Panc1 (cell line): ENCODE data around the gene ALX4. TPM values are rescaled to one million over a fixed set of nuclear protein-coding genes. Genes with fewer than 3 reads are reported as not detected.

Experiments used
- ATAC-seq: fragments of 200-7000 bp; cut with Tn5 transposase; 2 replicates; pipeline ENCODE4 v1.9.1; 2020; ENCODE audit warnings: mild to moderate bottlenecking, moderate library complexity
- BruUV-seq: library from RNA; stranded (reverse); fragments of 400-500 nt; replicated peaks from 2 replicates; lab custom pipeline; 2021; lab: Mats Ljungman, UMichigan
- CTCF ChIA-PET: fragments of 300-600 bp; sonication (Branson Sonifier 250); formaldehyde crosslinking; loops from one replicate; lab custom pipeline; 2022; ENCODE audit warnings: antibody characterized with exemption; lab: Charles Lee
- POLR2A ChIA-PET: fragments of 300-600 bp; sonication (Branson Sonifier 250); formaldehyde crosslinking; loops from one replicate; lab custom pipeline; 2022; ENCODE audit warnings: antibody characterized with exemption; lab: Charles Lee
- DNase-seq: peaks from one replicate; pipeline ENCODE4 v3.0.0-alpha.2; 2010; ENCODE audit warnings: low read depth, low spot score
- H3K27ac ChIP-seq: 2 replicates; pipeline ENCODE4 v1.5.1; 2011; ENCODE audit warnings: mild to moderate bottlenecking, low read length, inconsistent platforms
- H3K27me3 ChIP-seq: fragments of 200-500 bp; sonication (Bioruptor generic); 2 replicates; pipeline ENCODE4 v1.6.0; 2014; ENCODE audit warnings: low read length, inconsistent platforms; ENCODE audit not compliant: control insufficient read depth, insufficient read depth
- H3K36me3 ChIP-seq: fragments of 200-500 bp; sonication (Bioruptor generic); 2 replicates; pipeline ENCODE4 v1.5.1; 2014; ENCODE audit warnings: inconsistent platforms, mild to moderate bottlenecking, low read length, moderate library complexity; ENCODE audit not compliant: control insufficient read depth, insufficient read depth
- H3K4me1 ChIP-seq: 2 replicates; pipeline ENCODE4 v1.5.1; 2011; ENCODE audit warnings: inconsistent platforms, mild to moderate bottlenecking, low read length, moderate library complexity; ENCODE audit not compliant: control insufficient read depth, insufficient read depth
- H3K4me3 ChIP-seq, 2 experiments: 2 replicates each; pipeline ENCODE4 v1.5.1; 2011 to 2012; ENCODE audit warnings: low read depth in 2 of 2, low read length in 2 of 2, mild to moderate bottlenecking in 2 of 2, inconsistent platforms in 1 of 2, moderate library complexity in 1 of 2
- H3K9me3 ChIP-seq: fragments of 200-500 bp; sonication (Bioruptor generic); 2 replicates; pipeline ENCODE4 v1.5.1; 2014; ENCODE audit warnings: low read depth, mild to moderate bottlenecking, inconsistent platforms, low read length, moderate library complexity; ENCODE audit not compliant: control insufficient read depth, insufficient read depth
- POLR2AphosphoS5 ChIP-seq: IDR thresholded peaks from 2 replicates; pipeline ENCODE4 v1.6.1; 2012; ENCODE audit warnings: mild to moderate bottlenecking, low read depth, low read length, moderate library complexity
- SIN3A ChIP-seq: IDR thresholded peaks from 2 replicates; pipeline ENCODE4 v1.6.1; 2012; ENCODE audit warnings: low read depth, mild to moderate bottlenecking, low read length, moderate library complexity, borderline replicate concordance; ENCODE audit not compliant: insufficient read depth
- TCF7L2 ChIP-seq: IDR thresholded peaks from 2 replicates; pipeline ENCODE4 v1.6.1; 2011; ENCODE audit warnings: mild to moderate bottlenecking, low read depth, low read length, inconsistent platforms
- in situ Hi-C: cut with HindIII; loops from 2 replicates; pipeline ENCODE4 v1.10.0; 2016; ENCODE audit warnings: low sequenced_read_pairs, low pct_unique_long_range_greater_than_20kb
- intact Hi-C: fragments of 100-400 bp; cut with micrococcal nuclease; formaldehyde crosslinking; loops from one replicate; pipeline ENCODE4 v1.10.0; 2022; ENCODE audit not compliant: unreplicated experiment
- total RNA-seq: library from RNA; stranded (reverse); gene quantifications from one replicate; pipeline ENCODE4 v1.2.1, GENCODE V29; 2021; ENCODE audit not compliant: unreplicated experiment
- TF ChIP-seq, protein P1 (sequence below), 2 experiments: IDR thresholded peaks; 2 replicates each; pipeline ENCODE4 v1.6.1; 2011 to 2012; ENCODE audit warnings: low read depth in 2 of 2, control low read depth in 1 of 2, low read length in 1 of 2, mild to moderate bottlenecking in 1 of 2, moderate library complexity in 1 of 2; ENCODE audit not compliant: insufficient read depth in 1 of 2
- TF ChIP-seq, protein P2 (sequence below): fragments of 450-650 bp; IDR thresholded peaks from 2 replicates; pipeline ENCODE4 v1.5.1; 2017; ENCODE audit warnings: mild to moderate bottlenecking

ALX4 gene
- total RNA-seq, 1 experiment from 2014 or later, result 1.0 TPM

DNA sequence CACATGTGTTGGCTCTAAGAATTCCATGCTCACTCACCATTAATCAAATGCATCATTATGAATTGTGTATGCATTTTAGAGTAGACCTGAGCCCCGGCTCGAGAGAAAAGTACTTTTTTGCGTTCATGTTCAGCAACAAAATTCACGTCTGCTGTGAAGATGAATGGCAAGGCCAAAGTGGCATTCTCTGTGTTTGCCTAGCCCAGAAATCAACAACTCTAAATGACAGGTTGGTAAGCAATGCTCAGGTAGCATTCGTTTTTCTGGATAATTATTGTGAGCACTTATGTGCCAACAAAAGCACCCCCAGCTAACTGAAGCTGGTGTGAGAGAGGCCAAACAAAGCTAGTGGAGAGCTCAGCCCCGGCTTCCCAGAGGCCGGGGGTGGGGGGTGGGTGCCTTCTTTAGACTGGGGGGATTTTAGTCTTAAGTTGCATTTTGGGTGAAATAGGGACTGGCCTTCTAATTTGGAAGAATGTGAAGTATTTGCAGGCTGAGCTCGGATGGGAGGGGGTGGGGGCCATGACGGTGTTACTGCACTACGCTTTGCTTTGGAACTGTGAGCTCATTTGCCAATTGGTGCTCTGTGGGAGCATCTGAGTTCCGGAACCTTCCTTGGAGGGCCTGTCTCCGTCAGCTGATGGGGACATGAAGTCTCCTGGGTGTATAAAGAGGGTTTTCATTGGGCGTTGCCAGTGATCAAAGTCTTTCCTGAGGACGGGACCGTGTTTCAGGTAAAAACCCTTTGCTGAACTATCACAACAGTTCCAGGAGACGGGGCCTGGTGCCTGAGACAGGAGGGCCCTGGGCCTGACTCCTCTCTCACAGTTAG is 29.0 kb upstream of the ALX4 start:
- Histone ChIP-seq H3K36me3 (no peaks in the 10 kb centered on the region), H3K27me3 (peaks cover 20% of the 10 kb centered on the region), H3K27ac (no peak overlapping the region), H3K4me3 (no peak overlapping the region), H3K4me1 (no peaks in the 10 kb centered on the region), H3K9me3 (no peaks in the 10 kb centered on the region)
- BruUV-seq, result no TSS peak
- intact Hi-C loops, result no loop called here
- ChIA-PET POLR2A (no interaction called here), CTCF (no interaction called here)
- TF ChIP-seq SIN3A, result no peak
- TF ChIP-seq, protein P1, sequence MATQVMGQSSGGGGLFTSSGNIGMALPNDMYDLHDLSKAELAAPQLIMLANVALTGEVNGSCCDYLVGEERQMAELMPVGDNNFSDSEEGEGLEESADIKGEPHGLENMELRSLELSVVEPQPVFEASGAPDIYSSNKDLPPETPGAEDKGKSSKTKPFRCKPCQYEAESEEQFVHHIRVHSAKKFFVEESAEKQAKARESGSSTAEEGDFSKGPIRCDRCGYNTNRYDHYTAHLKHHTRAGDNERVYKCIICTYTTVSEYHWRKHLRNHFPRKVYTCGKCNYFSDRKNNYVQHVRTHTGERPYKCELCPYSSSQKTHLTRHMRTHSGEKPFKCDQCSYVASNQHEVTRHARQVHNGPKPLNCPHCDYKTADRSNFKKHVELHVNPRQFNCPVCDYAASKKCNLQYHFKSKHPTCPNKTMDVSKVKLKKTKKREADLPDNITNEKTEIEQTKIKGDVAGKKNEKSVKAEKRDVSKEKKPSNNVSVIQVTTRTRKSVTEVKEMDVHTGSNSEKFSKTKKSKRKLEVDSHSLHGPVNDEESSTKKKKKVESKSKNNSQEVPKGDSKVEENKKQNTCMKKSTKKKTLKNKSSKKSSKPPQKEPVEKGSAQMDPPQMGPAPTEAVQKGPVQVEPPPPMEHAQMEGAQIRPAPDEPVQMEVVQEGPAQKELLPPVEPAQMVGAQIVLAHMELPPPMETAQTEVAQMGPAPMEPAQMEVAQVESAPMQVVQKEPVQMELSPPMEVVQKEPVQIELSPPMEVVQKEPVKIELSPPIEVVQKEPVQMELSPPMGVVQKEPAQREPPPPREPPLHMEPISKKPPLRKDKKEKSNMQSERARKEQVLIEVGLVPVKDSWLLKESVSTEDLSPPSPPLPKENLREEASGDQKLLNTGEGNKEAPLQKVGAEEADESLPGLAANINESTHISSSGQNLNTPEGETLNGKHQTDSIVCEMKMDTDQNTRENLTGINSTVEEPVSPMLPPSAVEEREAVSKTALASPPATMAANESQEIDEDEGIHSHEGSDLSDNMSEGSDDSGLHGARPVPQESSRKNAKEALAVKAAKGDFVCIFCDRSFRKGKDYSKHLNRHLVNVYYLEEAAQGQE (IDR thresholded peaks at IDR 0.05; ENCODE audit: insufficient read depth in 1 of 2, low read depth in 2 of 2, low read length in 1 of 2), result no peak
- TF ChIP-seq, protein P2, sequence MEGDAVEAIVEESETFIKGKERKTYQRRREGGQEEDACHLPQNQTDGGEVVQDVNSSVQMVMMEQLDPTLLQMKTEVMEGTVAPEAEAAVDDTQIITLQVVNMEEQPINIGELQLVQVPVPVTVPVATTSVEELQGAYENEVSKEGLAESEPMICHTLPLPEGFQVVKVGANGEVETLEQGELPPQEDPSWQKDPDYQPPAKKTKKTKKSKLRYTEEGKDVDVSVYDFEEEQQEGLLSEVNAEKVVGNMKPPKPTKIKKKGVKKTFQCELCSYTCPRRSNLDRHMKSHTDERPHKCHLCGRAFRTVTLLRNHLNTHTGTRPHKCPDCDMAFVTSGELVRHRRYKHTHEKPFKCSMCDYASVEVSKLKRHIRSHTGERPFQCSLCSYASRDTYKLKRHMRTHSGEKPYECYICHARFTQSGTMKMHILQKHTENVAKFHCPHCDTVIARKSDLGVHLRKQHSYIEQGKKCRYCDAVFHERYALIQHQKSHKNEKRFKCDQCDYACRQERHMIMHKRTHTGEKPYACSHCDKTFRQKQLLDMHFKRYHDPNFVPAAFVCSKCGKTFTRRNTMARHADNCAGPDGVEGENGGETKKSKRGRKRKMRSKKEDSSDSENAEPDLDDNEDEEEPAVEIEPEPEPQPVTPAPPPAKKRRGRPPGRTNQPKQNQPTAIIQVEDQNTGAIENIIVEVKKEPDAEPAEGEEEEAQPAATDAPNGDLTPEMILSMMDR, result no peak
- in situ Hi-C loops, result no loop called here
- no peak for DNase-seq
- ATAC-seq, result no peak

DNA sequence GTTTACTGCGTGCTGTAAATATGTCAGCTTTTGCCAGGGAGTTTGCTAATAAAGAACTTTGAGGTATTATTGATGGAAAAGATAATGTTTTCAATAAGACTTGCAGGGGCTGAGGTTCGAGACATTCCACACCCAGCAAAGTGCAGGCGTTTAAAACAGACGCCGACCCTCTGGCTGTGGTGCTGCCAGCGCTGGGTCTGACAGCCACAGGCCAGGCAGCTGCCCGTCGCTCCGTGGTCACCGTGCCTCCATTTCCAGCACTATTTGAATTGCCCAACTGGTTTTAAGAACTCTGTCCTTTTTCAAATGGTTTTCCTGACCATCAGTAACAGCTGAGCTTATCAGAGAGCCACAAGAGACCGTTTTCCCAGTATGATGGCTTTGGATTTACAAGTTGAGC is 28.1 kb upstream of the ALX4 start:
- BruUV-seq, result no TSS peak
- intact Hi-C loops, result no loop called here
- TF ChIP-seq SIN3A (no peak), TCF7L2 (no peak), POLR2AphosphoS5 (no peak)
- TF ChIP-seq, protein P2, result no peak
- TF ChIP-seq, protein P1 (IDR thresholded peaks at IDR 0.05; ENCODE audit: insufficient read depth in 1 of 2, low read depth in 2 of 2, low read length in 1 of 2), result no peak
- DNase-seq (no peak), ATAC-seq (no peak)
- H3K4me3 ChIP-seq, result no peak overlapping the region
- H3K36me3 ChIP-seq, result no peaks in the 10 kb centered on the region
- in situ Hi-C loops, result no loop called here
- no peaks in the 10 kb centered on the region for H3K9me3 ChIP-seq
- ChIA-PET POLR2A (no interaction called here), CTCF (no interaction called here)
- peaks cover 20% of the 10 kb centered on the region for H3K27me3 ChIP-seq
- no peaks in the 10 kb centered on the region for H3K4me1 ChIP-seq
- no peak overlapping the region for H3K27ac ChIP-seq
